Neuronal stem cell (in vitro differentiated cells): Measurements from ENCODE around the gene CDHR1.

Experiments
- DNase-seq: peaks from one replicate; pipeline ENCODE4 v3.0.0-alpha.2; 2013; ENCODE audit warnings: low spot score
- H2AFZ ChIP-seq: one replicate; pipeline ENCODE4 v1.6.1; 2013; ENCODE audit warnings: mild to moderate bottlenecking, low read length, inconsistent platforms
- H2AK5ac ChIP-seq: 2 replicates; pipeline ENCODE4 v1.6.1; 2013; ENCODE audit warnings: low read depth, mild to moderate bottlenecking, inconsistent platforms, low read length, moderate library complexity, mixed read lengths
- H2BK120ac ChIP-seq: 2 replicates; pipeline ENCODE4 v1.6.1; 2013; ENCODE audit warnings: low read depth, mild to moderate bottlenecking, inconsistent platforms, low read length, moderate library complexity, mixed read lengths
- H2BK12ac ChIP-seq: one replicate; pipeline ENCODE4 v1.6.1; 2013; ENCODE audit warnings: low read length, inconsistent platforms
- H2BK15ac ChIP-seq: 2 replicates; pipeline ENCODE4 v1.6.1; 2013; ENCODE audit warnings: mild to moderate bottlenecking, low read length, inconsistent platforms, mixed read lengths
- H2BK5ac ChIP-seq: one replicate; pipeline ENCODE4 v1.6.1; 2013; ENCODE audit warnings: inconsistent platforms, mild to moderate bottlenecking, low read length, moderate library complexity
- H3K14ac ChIP-seq: one replicate; pipeline ENCODE4 v1.6.1; 2013; ENCODE audit warnings: low read length, inconsistent platforms
- H3K18ac ChIP-seq: 2 replicates; pipeline ENCODE4 v1.6.1; 2013; ENCODE audit warnings: low read length, inconsistent platforms
- H3K23ac ChIP-seq: 2 replicates; pipeline ENCODE4 v1.6.1; 2013; ENCODE audit warnings: low read depth, mild to moderate bottlenecking, mixed read lengths, low read length, inconsistent platforms; ENCODE audit not compliant: poor library complexity
- H3K27ac ChIP-seq: replicated peaks from 3 replicates; pipeline ENCODE4 v1.5.1; 2013; ENCODE audit warnings: low read length, inconsistent platforms
- H3K27me3 ChIP-seq, 3 experiments: 2 replicates each; pipeline ENCODE4 v1.6.1; 2013; ENCODE audit warnings: low read length in 3 of 3, mild to moderate bottlenecking in 2 of 3, inconsistent platforms in 1 of 3, low read depth in 1 of 3, mixed read lengths in 1 of 3, moderate library complexity in 1 of 3; ENCODE audit not compliant: control insufficient read depth in 3 of 3, insufficient read depth in 3 of 3
- H3K36me3 ChIP-seq, 2 donors: replicated peaks in 1 of 2; 2 replicates each; pipeline ENCODE4 v1.6.1; 2013; ENCODE audit warnings: low read length in 2 of 2; ENCODE audit not compliant: control insufficient read depth in 2 of 2, insufficient read depth in 2 of 2
- H3K4ac ChIP-seq: 2 replicates; pipeline ENCODE4 v1.6.1; 2013; ENCODE audit warnings: inconsistent platforms, mild to moderate bottlenecking, low read length, moderate library complexity
- H3K4me1 ChIP-seq, 2 donors: 1 replicate in 1 of 2; 2 replicates in 1 of 2; pipeline ENCODE4 v1.6.1; 2013; ENCODE audit warnings: low read length in 2 of 2, low read depth in 1 of 2; ENCODE audit not compliant: control insufficient read depth in 2 of 2, insufficient read depth in 1 of 2
- H3K4me2 ChIP-seq: one replicate; pipeline ENCODE4 v1.6.1; 2013; ENCODE audit warnings: mild to moderate bottlenecking, low read length, inconsistent platforms; ENCODE audit not compliant: insufficient read depth, poor library complexity, severe bottlenecking
- H3K4me3 ChIP-seq, 2 donors: 2 replicates each; pipeline ENCODE4 v1.5.1; 2013; ENCODE audit warnings: low read length in 2 of 2, mild to moderate bottlenecking in 2 of 2, inconsistent platforms in 1 of 2, moderate library complexity in 1 of 2
- H3K79me1 ChIP-seq: one replicate; pipeline ENCODE4 v1.6.1; 2013; ENCODE audit warnings: low read depth, mild to moderate bottlenecking, inconsistent platforms, low read length, moderate library complexity
- H3K9ac ChIP-seq: one replicate; pipeline ENCODE4 v1.6.1; 2013; ENCODE audit warnings: mild to moderate bottlenecking, low read depth, low read length, inconsistent platforms; ENCODE audit not compliant: poor library complexity
- H3K9me3 ChIP-seq, 2 donors: replicated peaks in 1 of 2; 2 replicates each; pipeline versions ENCODE3 to v1.6.1; 2013; ENCODE audit warnings: low read length in 2 of 2, mild to moderate bottlenecking in 2 of 2, inconsistent platforms in 1 of 2, low read depth in 1 of 2, mixed read lengths in 1 of 2, moderate library complexity in 1 of 2; ENCODE audit not compliant: control insufficient read depth in 2 of 2, insufficient read depth in 1 of 2
- H4K8ac ChIP-seq: one replicate; pipeline ENCODE4 v1.6.1; 2013; ENCODE audit warnings: low read depth, mild to moderate bottlenecking, inconsistent platforms, low read length, moderate library complexity
- H4K91ac ChIP-seq: one replicate; pipeline ENCODE4 v1.6.1; 2013; ENCODE audit warnings: low read length, low read depth, mild to moderate bottlenecking, inconsistent platforms; ENCODE audit not compliant: poor library complexity
- WGBS, 2 donors: extraction: QIAGEN DNeasy Blood & Tissue Kit; methylation state at CpG; one replicate each; pipeline ENCODE4 v1.1.7; 2013; ENCODE audit warnings: missing lambda C conversion rate in 2 of 2, mixed read lengths in 1 of 2; ENCODE audit not compliant: insufficient read length in 2 of 2, insufficient replicate concordance in 1 of 2; ENCODE audit errors: extremely low coverage in 2 of 2; 5-methylcytosine and 5-hydroxymethylcytosine counted together

Gene CDHR1

GRCh38 chr10:84265418-84265817, 71.1 kb downstream of the CDHR1 start:
- no peak overlapping the region for H3K23ac ChIP-seq
- no peaks in the 10 kb centered on the region for H3K79me1 ChIP-seq
- no peak overlapping the region for H2BK120ac ChIP-seq
- no peak overlapping the region for H2AFZ ChIP-seq
- no peak overlapping the region for H2AK5ac ChIP-seq
- H3K4me1 ChIP-seq: peaks cover 1 to 6% of the 10 kb centered on the region in 2 donors
- no peak overlapping the region for H3K4me3 ChIP-seq
- no peak overlapping the region for H3K4me2 ChIP-seq
- H3K18ac ChIP-seq: peak overlapping the region; percentile 63
- H3K36me3 ChIP-seq: no peaks in the 10 kb centered on the region
- H3K9ac ChIP-seq: no peak overlapping the region
- no peak overlapping the region for H3K27ac ChIP-seq
- H4K91ac ChIP-seq: no peak overlapping the region
- peaks cover 0 to 28% (median 0%) of the 10 kb centered on the region in 3 experiments for H3K27me3 ChIP-seq
- no peaks in the 10 kb centered on the region for H3K9me3 ChIP-seq
- WGBS, 2 donors: no CpG with 5 or more reads among the region's 4 CpGs
- no peak overlapping the region for H2BK5ac ChIP-seq
- H3K4ac ChIP-seq: no peak overlapping the region
- H2BK15ac ChIP-seq: no peak overlapping the region
- H3K14ac ChIP-seq: no peak overlapping the region
- DNase-seq: no peak
- no peak overlapping the region for H2BK12ac ChIP-seq
- H4K8ac ChIP-seq: no peak overlapping the region

GRCh38 chr10:84267503-84268126, 73.3 kb downstream of the CDHR1 start:
- H2AFZ ChIP-seq: peak overlapping the region; percentile 34
- no peak overlapping the region for H3K27ac ChIP-seq
- H3K18ac ChIP-seq: no peak overlapping the region
- no peak overlapping the region for H2BK15ac ChIP-seq
- H2BK5ac ChIP-seq: no peak overlapping the region
- no peak overlapping the region for H3K23ac ChIP-seq
- H3K9ac ChIP-seq: no peak overlapping the region
- H2AK5ac ChIP-seq: no peak overlapping the region
- H4K91ac ChIP-seq: no peak overlapping the region
- H2BK120ac ChIP-seq: no peak overlapping the region
- DNase-seq: peak; percentile 29
- peaks cover 1 to 6% of the 10 kb centered on the region in 2 donors for H3K4me1 ChIP-seq
- no peaks in the 10 kb centered on the region for H3K36me3 ChIP-seq
- H3K27me3 ChIP-seq: peaks cover 0 to 10% (median 0%) of the 10 kb centered on the region in 3 experiments
- H2BK12ac ChIP-seq: no peak overlapping the region
- H3K79me1 ChIP-seq: no peaks in the 10 kb centered on the region
- H3K9me3 ChIP-seq: no peaks in the 10 kb centered on the region
- H3K4ac ChIP-seq: no peak overlapping the region
- no CpG with 5 or more reads among the region's 7 CpGs for WGBS, 2 donors
- H3K14ac ChIP-seq: no peak overlapping the region
- H3K4me2 ChIP-seq: no peak overlapping the region
- H3K4me3 ChIP-seq: no peak overlapping the region
- H4K8ac ChIP-seq: no peak overlapping the region

GRCh38 chr10:84269162-84269561, 74.8 kb downstream of the CDHR1 start:
- Histone ChIP-seq H3K18ac (no peak overlapping the region), H3K23ac (no peak overlapping the region), H2BK12ac (no peak overlapping the region), H3K4me3 (no peak overlapping the region), H2BK15ac (no peak overlapping the region), H2BK5ac (no peak overlapping the region), H3K79me1 (no peaks in the 10 kb centered on the region), H3K9ac (no peak overlapping the region), H3K36me3 (no peaks in the 10 kb centered on the region), H3K27me3 (peaks cover 0 to 12% (median 0%) of the 10 kb centered on the region in 3 experiments), H3K4me1 (peaks cover 1 to 6% of the 10 kb centered on the region in 2 donors), H3K4me2 (no peak overlapping the region), H2AK5ac (no peak overlapping the region), H3K14ac (no peak overlapping the region), H4K91ac (no peak overlapping the region), H4K8ac (no peak overlapping the region), H2BK120ac (no peak overlapping the region), H3K9me3 (no peaks in the 10 kb centered on the region), H2AFZ (no peak overlapping the region), H3K4ac (no peak overlapping the region), H3K27ac (no peak overlapping the region)
- WGBS, 2 donors: no CpG with 5 or more reads among the region's 1 CpG
- no peak for DNase-seq
